ENCODE results near the gene IER5L. TPM values are rescaled to one million over a fixed set of nuclear protein-coding genes. Genes with fewer than 3 reads are reported as not detected.

The IER5L gene
- total RNA-seq, 2 experiments from 2014 or later: 8.6 to 8.8 TPM

DNA sequence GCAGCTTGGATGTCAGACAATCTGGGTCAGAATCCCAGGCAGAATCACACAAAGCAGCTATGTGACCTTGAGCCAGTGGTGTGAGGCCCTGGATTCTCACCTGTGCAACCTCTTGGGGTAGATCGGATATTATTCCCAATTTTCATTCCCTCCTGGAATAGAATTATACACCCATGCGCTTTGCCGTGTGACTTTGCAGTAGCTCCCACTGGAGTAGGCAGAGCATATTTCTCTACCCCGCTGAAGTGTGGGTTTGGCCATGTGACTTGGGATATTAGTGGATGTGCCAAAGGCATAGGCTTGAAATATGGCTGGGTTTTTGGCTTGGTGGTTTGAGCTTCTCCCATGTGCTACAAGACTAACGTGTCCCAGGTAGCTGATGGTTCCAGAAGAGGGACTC lies 35.5 kb upstream of the IER5L start:
- ATAC-seq (ENCODE audit: low read depth) (no peak), DNase-seq (no peak)
- Mint-ChIP-seq H3K36me3 (no peaks in the 10 kb centered on the region), H3K27ac (no peak overlapping the region), H3K27me3 (no peaks in the 10 kb centered on the region), H3K4me1 (peaks cover 13% of the 10 kb centered on the region), H3K4me3 (no peak overlapping the region), H3K9me3 (no peaks in the 10 kb centered on the region)
- POLR2A ChIA-PET: no interaction called here

DNA sequence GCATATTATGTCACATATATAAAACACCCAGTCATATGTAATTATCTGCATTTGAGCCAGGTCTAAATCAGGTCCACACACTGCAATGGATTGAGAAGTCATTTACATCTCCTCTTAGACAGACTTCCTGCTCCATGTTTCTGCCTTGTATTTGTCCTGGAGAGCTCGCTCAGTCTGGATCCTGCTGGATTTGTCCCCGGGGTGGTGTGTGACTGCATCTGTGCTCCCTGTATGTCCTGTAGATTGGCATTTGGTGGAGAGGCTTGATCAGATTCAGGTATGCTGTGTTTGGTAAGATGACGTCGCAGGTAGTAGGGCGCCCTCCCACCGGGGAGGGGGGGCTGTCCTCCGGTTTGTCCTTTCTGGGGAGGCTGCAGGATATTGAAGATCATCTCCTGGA lies 33.6 kb upstream of the IER5L start:
- Mint-ChIP-seq H3K4me3 (no peak overlapping the region), H3K36me3 (peaks cover 2% of the 10 kb centered on the region), H3K9me3 (no peaks in the 10 kb centered on the region), H3K27ac (no peak overlapping the region), H3K4me1 (peaks cover 25% of the 10 kb centered on the region), H3K27me3 (no peaks in the 10 kb centered on the region)
- no peak for ATAC-seq (ENCODE audit: low read depth)
- POLR2A ChIA-PET: no interaction called here
- DNase-seq: no peak

DNA sequence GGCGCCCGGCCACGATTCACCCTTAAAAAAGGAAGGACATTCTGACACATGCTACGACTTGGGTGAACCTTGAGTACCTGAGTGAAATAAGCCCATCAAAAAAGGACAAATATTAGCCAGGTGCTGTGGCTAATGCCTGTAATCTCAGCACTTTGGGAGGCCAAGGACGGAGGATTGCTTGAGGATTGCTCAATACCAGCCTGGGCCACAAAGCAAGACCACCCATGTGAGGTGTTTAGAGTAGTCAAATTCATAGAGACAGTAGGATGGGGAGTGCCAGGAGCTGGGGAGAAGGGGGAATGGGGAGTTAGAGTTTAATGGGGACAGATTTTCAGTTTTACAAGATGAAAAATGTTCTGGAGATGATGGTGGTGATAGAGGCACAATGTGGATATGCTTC lies 32.1 kb upstream of the IER5L start:
- Mint-ChIP-seq H3K4me3 (no peak overlapping the region), H3K36me3 (peaks cover 2% of the 10 kb centered on the region), H3K27me3 (no peaks in the 10 kb centered on the region), H3K27ac (no peak overlapping the region), H3K4me1 (peaks cover 28% of the 10 kb centered on the region), H3K9me3 (no peaks in the 10 kb centered on the region)
- POLR2A ChIA-PET: interaction anchor here (0.7 to 1.2 kb wide), 3 partner anchors 11 to 280 kb away, joined by 3 to 6 read pairs (median 6); partner anchors contain the start of gene IER5L
- DNase-seq (no peak), ATAC-seq (ENCODE audit: low read depth) (no peak)

DNA sequence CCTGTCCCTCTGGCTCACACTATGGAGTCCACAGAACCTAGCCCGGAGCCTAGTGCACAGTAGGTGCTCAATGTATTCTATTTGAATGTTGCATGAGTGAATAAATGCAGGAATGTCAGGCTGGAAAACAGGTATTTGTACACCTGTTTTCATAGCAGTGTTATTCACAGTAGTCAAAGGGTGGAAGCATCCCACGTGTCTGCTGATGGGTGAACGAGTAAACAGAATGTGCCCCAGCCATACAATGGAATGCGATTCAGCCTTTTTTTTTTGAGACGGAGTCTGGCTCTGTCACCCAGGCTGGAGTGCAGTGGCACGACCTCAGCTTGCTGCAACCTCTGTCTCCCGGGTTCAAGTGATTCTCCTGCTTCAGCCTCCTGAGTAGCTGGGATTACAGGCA lies 31.5 kb upstream of the IER5L start:
- Mint-ChIP-seq H3K4me1 (peaks cover 25% of the 10 kb centered on the region), H3K9me3 (no peaks in the 10 kb centered on the region), H3K27ac (peak overlapping the region; percentile 95), H3K4me3 (peak overlapping the region; percentile 80), H3K27me3 (no peaks in the 10 kb centered on the region), H3K36me3 (peaks cover 2% of the 10 kb centered on the region)
- DNase-seq (no peak), ATAC-seq (ENCODE audit: low read depth) (no peak)
- POLR2A ChIA-PET: no interaction called here

DNA sequence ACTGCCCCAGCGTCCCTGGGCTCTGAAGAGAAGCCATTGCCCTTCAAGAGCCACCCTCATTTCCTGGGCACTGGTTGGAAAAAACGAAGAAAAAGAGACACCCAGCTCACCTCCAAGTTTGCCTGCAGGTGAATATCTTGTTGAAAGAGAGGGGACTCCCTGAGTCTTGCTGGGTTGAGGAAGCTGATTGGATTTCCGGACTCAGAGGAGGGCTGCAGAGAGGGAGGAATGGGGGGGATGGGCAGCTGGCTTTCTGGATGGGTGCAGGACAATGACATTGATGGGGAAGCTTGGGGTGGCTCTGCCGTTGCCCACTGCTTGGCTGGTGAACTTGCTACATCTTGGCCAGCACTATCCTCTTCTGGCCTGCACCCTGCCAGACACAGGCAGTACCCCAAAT lies 31.0 kb upstream of the IER5L start:
- H3K4me3 Mint-ChIP-seq: peak overlapping the region; percentile 80
- no peaks in the 10 kb centered on the region for H3K9me3 Mint-ChIP-seq
- peaks cover 2% of the 10 kb centered on the region for H3K36me3 Mint-ChIP-seq
- peaks cover 25% of the 10 kb centered on the region for H3K4me1 Mint-ChIP-seq
- ATAC-seq (ENCODE audit: low read depth) (no peak), DNase-seq (no peak)
- no peaks in the 10 kb centered on the region for H3K27me3 Mint-ChIP-seq
- peak overlapping the region; percentile 95 for H3K27ac Mint-ChIP-seq
- POLR2A ChIA-PET: interaction anchor here (2.6 kb wide), 1 partner anchor 31 kb away, joined by 15 read pairs; the partner anchor contains the start of gene IER5L

DNA sequence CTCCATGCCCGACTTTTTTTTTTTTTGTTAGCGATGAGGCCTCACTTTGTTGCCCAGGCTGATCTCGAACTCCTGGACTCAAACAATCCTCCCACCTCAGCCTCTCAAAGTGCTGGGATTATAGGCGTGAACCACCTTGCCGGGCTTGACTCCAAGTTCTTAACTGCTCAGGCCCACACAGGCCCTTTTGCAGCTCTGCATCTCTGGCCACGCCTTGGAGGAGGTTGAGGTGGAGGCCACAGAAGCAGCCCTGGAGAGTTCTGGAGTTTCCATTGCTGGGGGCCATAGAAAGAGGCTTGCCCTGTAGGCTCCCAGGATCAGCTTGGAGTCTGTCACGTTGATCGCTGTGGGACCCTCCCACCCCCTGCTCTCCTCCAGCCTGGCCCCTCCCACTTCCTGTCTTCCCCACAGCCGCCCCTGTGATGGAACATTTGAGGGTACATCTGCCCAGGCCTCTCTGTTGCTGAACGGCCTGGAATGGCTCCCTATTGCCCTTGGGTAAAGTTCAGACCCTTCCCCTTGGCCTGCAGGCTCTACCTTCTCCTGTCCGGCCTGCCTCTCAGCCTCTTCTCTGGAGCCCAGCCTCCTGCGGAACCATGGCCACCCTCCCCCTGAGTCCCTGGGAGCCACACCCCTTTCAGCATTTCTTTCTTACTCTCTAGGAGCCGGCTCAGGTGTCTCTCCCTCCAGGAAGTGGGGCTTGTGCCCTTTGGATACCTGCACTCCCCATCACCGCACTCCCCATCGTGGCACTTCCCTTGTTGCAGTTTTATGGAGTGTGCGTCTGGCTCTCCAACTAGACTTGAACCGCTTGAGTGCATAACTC lies 30.4 kb upstream of the IER5L start:
- ATAC-seq (ENCODE audit: low read depth) (peak; percentile 88), DNase-seq (peak; percentile 70)
- Mint-ChIP-seq H3K36me3 (peaks cover 2% of the 10 kb centered on the region), H3K9me3 (no peaks in the 10 kb centered on the region), H3K4me3 (peak overlapping the region; percentile 80), H3K27me3 (no peaks in the 10 kb centered on the region), H3K4me1 (peaks cover 25% of the 10 kb centered on the region), H3K27ac (peak overlapping the region; percentile 95)
- POLR2A ChIA-PET: interaction anchor here (0.7 to 2.6 kb wide), 4 partner anchors 13 to 56 kb away, joined by 3 to 15 read pairs (median 4); partner anchors contain the start of gene IER5L

DNA sequence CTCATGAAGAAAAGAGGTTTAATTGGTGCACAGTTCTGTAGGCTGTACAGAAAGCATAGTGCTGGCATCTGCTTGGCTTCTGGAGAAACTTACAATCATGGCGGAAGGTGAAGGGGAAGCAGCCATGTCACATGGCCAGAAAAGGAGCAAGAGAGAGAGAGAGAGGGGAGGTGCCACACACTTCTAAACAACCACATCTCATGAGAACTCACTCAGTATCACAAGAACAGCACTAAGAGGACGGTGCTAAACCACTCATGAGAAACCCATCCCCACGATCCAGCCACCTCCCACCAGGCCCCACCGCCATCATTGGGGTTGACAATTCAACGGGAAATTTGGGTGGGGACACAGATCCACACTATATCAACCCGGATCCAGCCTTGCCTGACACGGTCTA lies 28.8 kb upstream of the IER5L start:
- POLR2A ChIA-PET: interaction anchor here (0.7 to 2.6 kb wide), 2 partner anchors 13 to 29 kb away, joined by 3 to 15 read pairs; partner anchors contain the start of gene IER5L
- Mint-ChIP-seq H3K9me3 (no peaks in the 10 kb centered on the region), H3K27me3 (no peaks in the 10 kb centered on the region), H3K27ac (peak overlapping the region; percentile 33), H3K4me3 (no peak overlapping the region), H3K36me3 (peaks cover 2% of the 10 kb centered on the region), H3K4me1 (peaks cover 27% of the 10 kb centered on the region)
- DNase-seq: no peak
- ATAC-seq (ENCODE audit: low read depth): no peak

DNA sequence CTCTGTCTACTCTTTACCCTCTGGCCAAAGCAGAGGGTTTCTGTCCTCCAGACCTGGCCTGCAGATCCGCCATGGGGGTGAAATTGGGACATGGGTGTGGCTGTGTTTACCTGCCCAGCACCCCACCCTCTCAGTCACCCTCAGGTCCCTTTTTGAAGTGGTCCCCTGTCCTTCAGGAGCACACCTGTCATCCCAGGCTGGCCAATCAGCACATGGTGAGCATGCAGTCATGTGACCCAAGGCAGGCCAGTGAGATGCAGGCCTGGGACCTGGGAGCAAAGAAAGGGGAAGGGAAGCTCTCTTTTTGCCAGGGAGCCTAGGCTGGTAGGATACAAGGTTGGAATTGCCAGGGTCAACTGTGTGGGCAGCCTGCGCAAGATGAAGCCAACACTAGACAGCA lies 28.3 kb upstream of the IER5L start:
- DNase-seq (no peak), ATAC-seq (ENCODE audit: low read depth) (no peak)
- POLR2A ChIA-PET: interaction anchor here (2.6 kb wide), 1 partner anchor 28 kb away, joined by 15 read pairs; the partner anchor contains the start of gene IER5L
- Mint-ChIP-seq H3K4me3 (no peak overlapping the region), H3K27me3 (no peaks in the 10 kb centered on the region), H3K27ac (no peak overlapping the region), H3K4me1 (peaks cover 27% of the 10 kb centered on the region), H3K9me3 (no peaks in the 10 kb centered on the region), H3K36me3 (peaks cover 2% of the 10 kb centered on the region)

DNA sequence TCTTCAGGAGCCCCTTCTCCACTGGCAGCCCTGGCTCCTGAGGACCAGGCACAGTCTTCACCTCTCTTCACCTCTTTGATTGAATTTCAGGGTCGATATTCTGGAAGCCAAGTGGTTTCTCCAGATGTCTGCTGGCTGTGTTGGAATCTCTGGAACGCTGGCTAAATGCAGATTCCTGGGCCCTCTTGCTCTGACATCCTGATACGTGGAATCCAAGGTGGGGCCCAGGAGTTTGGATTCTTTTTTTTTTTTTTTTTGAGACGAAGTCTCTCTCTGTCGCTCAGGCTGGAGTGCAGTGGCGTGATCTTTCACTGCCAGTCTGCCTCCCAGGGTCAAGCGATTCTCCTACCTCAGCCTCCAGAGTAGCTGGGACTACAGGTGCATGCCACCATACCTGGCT lies 26.8 kb upstream of the IER5L start:
- peaks cover 25% of the 10 kb centered on the region for H3K4me1 Mint-ChIP-seq
- no peak for ATAC-seq (ENCODE audit: low read depth)
- DNase-seq: no peak
- no peaks in the 10 kb centered on the region for H3K27me3 Mint-ChIP-seq
- no peaks in the 10 kb centered on the region for H3K9me3 Mint-ChIP-seq
- H3K27ac Mint-ChIP-seq: no peak overlapping the region
- POLR2A ChIA-PET: no interaction called here
- H3K36me3 Mint-ChIP-seq: peaks cover 2% of the 10 kb centered on the region
- no peak overlapping the region for H3K4me3 Mint-ChIP-seq

DNA sequence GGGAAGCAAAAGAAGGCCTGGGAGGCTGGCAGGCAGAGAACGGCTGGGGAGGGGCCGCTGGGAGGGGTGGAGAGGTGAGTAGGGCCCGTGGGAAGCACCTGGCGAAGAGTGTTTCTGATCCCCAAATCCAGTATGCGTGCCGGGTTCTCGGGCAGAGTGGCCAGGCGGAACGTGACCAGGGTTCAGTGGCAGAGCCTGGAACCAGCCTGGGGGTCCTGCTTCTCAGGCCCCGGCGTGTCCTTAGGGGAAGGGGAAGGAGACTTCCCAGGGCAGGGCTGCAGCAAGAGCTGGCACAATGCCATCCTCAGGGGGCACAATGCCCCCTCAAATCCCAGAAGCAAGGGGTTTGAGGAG lies 25.5 kb upstream of the IER5L start:
- DNase-seq (no peak), ATAC-seq (ENCODE audit: low read depth) (no peak)
- no peak overlapping the region for H3K27ac Mint-ChIP-seq
- peaks cover 20% of the 10 kb centered on the region for H3K4me1 Mint-ChIP-seq
- peaks cover 2% of the 10 kb centered on the region for H3K36me3 Mint-ChIP-seq
- H3K27me3 Mint-ChIP-seq: peaks cover 2% of the 10 kb centered on the region
- H3K9me3 Mint-ChIP-seq: no peaks in the 10 kb centered on the region
- POLR2A ChIA-PET: interaction anchor here (1.0 kb wide), 1 partner anchor 26 kb away, joined by 5 read pairs; the partner anchor contains the start of gene IER5L
- H3K4me3 Mint-ChIP-seq: peak overlapping the region; percentile 86

DNA sequence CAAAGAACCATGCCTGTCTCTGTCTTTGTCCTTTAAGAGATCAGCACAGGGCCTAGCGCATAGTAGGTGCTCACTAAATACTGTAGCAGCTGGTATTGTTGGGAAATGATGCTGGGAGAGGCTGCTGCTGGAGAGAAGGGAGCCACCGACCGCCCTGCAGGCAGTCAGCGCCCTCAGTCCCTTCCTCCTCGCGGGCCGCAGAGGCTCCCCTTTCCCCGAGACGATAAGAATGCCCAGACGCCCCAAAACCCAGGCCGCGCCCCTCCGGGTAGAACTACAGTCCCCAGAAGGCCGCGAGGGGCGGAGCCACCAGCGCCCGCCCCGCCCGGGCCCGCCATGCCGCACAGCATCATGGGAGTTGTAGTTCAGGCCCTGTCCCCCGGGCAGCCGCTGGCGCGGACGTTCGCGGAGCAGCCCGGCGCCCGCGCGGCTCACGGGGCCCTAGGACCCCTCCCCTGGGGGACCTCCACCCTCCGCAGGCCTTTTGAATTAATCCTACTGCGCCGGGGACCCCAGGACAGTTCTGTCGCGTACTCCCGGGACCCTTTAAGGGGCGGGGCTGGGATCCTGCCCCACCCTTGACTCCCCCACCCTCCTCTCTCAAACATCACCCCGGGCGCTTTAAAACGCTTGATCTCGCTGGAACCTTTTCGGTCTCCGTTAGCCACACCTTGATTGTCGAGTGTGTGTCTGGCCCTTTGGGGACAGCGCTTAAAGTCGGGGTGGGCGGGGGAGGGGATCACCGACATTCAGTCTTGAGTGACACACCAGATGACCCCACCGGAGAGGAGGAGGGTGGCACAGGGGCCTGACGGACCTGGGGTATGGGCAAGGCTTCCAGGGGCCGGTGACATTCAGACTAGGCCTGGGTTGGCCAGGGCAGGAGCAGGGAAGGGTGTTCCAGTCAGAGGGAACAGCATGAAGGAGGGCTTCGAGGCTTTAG lies 24.8 kb upstream of the IER5L start:
- H3K4me1 Mint-ChIP-seq: peaks cover 17% of the 10 kb centered on the region
- DNase-seq: peak; percentile 98
- peaks cover 6% of the 10 kb centered on the region for H3K27me3 Mint-ChIP-seq
- no peaks in the 10 kb centered on the region for H3K9me3 Mint-ChIP-seq
- peaks cover 2% of the 10 kb centered on the region for H3K36me3 Mint-ChIP-seq
- H3K27ac Mint-ChIP-seq: peak overlapping the region; percentile 90
- H3K4me3 Mint-ChIP-seq: peak overlapping the region; percentile 86
- POLR2A ChIA-PET: interaction anchor here (0.5 to 1.0 kb wide), 2 partner anchors 25 to 1151 kb away, joined by 3 to 5 read pairs; partner anchors contain the start of gene IER5L
- peak; percentile 95 for ATAC-seq (ENCODE audit: low read depth)

DNA sequence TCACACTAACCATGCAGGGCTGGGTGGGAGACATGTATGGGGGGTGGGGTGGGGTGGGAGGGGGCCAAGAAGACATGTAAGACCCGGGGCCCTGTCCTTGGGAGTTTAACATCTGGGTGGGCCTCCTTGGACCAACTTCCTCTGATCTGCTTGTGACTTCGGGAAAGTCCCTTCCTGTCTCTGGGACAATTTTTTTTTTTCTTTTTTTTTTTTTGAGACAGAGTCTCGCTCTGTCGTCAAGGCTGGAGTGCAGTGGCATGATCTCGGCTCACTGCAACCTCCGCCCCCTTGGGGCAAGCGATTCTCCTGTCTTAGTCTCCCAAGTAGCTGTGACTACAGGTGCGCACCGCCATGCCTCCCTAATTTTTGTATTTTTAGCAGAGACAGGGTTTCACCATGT lies 23.8 kb upstream of the IER5L start:
- no peak for DNase-seq
- POLR2A ChIA-PET: interaction anchor here (0.5 kb wide), 1 partner anchor 1150 kb away, joined by 3 read pairs; no protein-coding TSS in a partner anchor
- peaks cover 8% of the 10 kb centered on the region for H3K4me1 Mint-ChIP-seq
- H3K9me3 Mint-ChIP-seq: no peaks in the 10 kb centered on the region
- no peak overlapping the region for H3K4me3 Mint-ChIP-seq
- no peak overlapping the region for H3K27ac Mint-ChIP-seq
- ATAC-seq (ENCODE audit: low read depth): no peak
- H3K27me3 Mint-ChIP-seq: peaks cover 7% of the 10 kb centered on the region
- no peaks in the 10 kb centered on the region for H3K36me3 Mint-ChIP-seq

DNA sequence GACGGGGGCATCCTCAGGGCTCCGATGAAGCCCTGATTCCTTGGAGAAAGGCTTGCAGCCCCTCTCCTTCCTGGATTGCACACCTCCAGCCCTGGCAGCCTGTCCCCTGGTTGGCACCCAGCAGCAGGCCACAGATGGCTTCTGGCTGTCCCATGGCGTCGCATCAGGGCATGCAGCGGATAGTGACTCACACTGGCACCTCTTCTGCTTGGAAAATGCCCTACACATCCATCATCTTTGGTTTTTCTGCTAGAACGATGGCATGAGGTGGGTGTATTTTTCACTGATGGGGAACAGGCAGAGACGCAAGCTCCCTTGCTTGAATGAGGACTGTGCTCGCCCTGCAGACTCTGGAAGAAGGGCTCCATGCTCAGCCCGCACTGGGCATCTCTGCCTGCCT lies 23.2 kb upstream of the IER5L start:
- POLR2A ChIA-PET: no interaction called here
- H3K9me3 Mint-ChIP-seq: no peaks in the 10 kb centered on the region
- H3K36me3 Mint-ChIP-seq: no peaks in the 10 kb centered on the region
- ATAC-seq (ENCODE audit: low read depth) (no peak), DNase-seq (no peak)
- no peak overlapping the region for H3K27ac Mint-ChIP-seq
- H3K4me1 Mint-ChIP-seq: peaks cover 3% of the 10 kb centered on the region
- no peak overlapping the region for H3K4me3 Mint-ChIP-seq
- H3K27me3 Mint-ChIP-seq: peaks cover 10% of the 10 kb centered on the region

Measured in activated naive CD8-positive, alpha-beta T cell treated with anti-CD3 and anti-CD28 coated beads, Interleukin-2, amount 10 ng/mL, durations not matched to agents 7 days and 5 days (primary cell).